Karpas-422 (cell line): ENCODE data around the gene ACTR1B. TPM values are rescaled to one million over a fixed set of nuclear protein-coding genes. Genes with fewer than 3 reads are reported as not detected.

Experiments
- small RNA-seq: library from RNA; depleted of rRNA; stranded (forward); fragments of <200 nt; gene quantifications from one replicate; pipeline ENCODE3, GENCODE V24; 2014
- total RNA-seq: library from RNA; depleted of rRNA; stranded (reverse); fragments of >200 nt; shearing (Covaris generic); gene quantifications from 2 replicates; pipeline ENCODE4 v1.2.3, GENCODE V29; 2014; ENCODE audit warnings: low replicate concordance; rRNA removed

The ACTR1B gene
- total RNA-seq, 1 experiment from 2014 or later: 32.1 TPM

Small RNA genes within 50 kb of the gene (small RNA-seq; reads per million reads assigned to genes)
- gene RNU4-8P: 0.43 reads per million, percentile 6 among the genes with 10 or more reads in this experiment

Other genes starting within 250 kb of the ACTR1B start
- gene ANKRD36B, start 74.2 kb downstream of the ACTR1B start, total RNA-seq: 69.9 and 79.2 TPM in 2 replicates
- gene COX5B, start 18.0 kb downstream of the ACTR1B start, total RNA-seq: 374 and 606 TPM in 2 replicates
- 5.2 and 5.9 TPM in 2 replicates for gene C2orf92, start 5.7 kb upstream of the ACTR1B start, total RNA-seq
- gene ZAP70, start 49.5 kb upstream of the ACTR1B start, total RNA-seq: not detected in 2 replicates